Measurements from ENCODE around the gene CXorf38.

CXorf38 gene

DNA sequence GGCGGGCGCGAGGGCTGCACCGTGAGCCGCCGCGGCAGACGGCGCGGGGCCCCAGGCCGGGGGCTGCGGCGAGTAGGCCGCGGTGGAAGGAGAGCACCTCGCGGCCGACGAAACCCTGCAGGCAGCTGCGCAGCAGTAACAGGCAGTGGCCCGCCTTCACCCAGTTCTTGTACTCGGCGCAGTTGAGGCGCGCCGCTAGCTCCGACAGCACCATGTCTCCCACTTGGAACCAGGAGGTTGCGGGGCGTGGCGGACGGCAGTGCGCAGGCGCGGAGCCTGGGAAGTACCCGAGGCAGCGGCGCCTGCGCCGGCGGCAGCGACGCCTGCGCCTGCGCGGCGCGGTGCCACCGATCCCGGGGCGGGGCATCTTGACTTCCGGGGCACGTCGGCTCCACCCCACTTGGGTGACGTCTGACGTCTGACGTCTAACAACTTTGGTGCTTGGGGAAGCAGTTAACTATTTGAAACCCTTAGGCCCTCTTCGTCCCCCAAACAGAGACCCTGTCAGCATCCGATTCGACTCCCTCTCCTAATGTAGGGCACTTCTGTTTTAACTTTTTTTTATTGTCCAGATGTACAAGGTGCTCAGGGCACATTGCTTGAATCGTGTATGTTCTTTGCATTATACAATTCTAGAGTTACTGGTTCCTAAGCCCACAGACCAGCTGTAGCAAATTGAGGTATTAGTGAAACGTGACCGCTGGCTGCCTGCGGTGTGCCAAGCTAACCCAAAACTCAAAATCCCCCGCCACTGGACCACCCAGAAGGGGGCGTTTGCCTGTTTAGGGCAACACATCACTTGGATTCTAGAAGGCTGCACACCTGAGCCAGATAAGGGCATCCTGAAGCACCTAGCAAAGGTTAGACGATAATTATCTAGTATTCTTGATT, at the start of gene CXorf38:
TSS of gene CXorf38 (minus strand) at position 255 of the 891 bp plus-strand sequence. CDS start at position 214, 41 bp downstream.
- peak; percentile 84 for DNase-seq (ENCODE audit: low read depth)

DNA sequence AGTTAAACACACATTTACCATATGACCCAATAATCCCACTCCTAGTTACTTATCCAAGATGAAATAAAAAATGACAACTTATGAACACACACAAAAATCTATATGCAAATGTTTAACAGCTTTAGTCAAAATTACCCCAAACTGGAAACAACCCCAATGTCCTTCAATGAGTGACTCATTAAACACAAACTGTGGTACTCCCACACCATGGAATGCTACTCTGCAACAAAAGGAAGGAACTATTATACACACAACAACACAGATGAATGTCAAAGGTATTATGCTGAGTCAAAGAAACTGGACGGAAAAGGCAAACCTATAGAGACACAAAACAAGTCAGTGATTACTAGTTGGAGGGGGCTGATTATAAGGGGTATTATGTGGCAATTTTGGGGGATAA, 47.4 kb upstream of the CXorf38 start:
- no peak for DNase-seq (ENCODE audit: low read depth)

DNA sequence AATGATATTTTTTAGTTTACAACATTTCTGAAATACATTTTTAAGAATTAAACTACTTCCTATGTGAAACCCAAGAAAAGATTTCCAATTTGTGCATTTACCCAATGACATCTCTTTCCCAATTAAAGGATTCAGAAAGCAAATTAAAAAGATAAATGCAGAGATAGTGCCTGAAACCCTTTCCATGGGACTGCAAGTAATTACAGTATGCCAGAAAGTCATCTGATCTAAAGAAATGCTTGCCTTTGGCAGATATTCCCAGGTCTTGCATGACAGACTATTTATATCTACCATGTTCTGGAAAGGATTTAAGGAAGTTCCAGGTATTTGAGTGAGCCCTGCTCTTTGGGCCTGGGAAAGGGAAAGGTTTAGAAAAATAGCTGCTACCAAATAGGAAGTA, 41.6 kb upstream of the CXorf38 start:
- no peak for DNase-seq (ENCODE audit: low read depth)

DNA sequence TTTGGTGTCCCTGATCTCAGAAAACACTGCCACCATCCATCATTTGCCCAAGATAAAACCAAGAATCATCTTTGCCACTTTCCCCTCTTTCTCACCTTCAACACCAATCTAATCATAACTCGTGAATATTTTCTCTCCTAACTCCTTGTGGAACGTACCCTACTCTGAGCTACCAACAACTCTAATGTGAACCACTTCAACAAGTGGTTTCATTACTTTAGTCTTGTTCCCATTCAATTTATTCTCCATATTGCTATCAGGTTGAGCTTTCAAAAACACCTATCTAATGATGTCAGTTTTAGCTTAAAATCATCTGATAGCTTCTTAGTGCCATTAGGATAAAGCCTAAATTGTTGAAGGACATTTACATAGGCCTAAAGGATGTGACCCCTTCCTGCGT, 39.8 kb upstream of the CXorf38 start:
- DNase-seq (ENCODE audit: low read depth) = no peak

- DNase-seq (ENCODE audit: low read depth) = no peak
Measured at GRCh38 chrX:40685362-40685918, 38.1 kb upstream of the CXorf38 start.

DNA sequence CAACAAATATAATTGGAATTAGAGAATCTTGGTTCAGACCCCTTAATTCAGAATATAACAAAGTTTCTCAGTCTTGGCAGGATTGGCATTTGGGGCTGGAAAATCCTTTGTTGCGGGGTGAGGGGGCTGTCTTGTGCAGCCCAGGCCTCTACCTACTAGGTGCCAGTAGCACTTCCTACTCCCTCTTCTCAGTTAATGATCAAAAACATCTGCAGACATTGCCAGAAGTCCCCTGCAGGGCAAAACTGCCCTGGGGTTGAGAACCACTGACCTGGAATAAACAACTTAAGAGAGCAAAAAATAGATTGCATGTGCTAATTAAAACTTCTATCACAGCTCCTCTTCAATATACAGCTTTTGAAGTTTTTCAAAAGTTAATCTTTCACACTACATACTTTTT, 36.7 kb upstream of the CXorf38 start:
- DNase-seq (ENCODE audit: low read depth) = no peak

DNA sequence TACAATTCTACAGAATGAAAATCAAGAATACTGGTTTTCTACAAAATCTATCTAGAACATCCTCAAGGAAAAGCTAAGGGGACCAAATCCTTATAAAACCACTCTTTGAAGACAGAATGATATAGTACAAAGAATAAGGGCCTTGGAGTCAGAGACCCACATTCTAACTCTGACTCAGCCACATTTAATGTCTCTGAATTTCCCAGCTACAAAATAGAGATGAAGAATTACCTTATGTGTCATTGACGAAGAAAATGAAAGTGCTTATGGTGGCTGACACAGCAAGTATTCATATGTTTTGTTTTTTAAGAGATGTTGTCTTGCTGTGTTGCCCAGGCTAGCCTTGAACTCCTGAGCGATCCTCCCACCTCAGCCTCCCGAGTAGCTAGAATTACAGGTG, 35.9 kb upstream of the CXorf38 start:
- no peak for DNase-seq (ENCODE audit: low read depth)

- DNase-seq (ENCODE audit: low read depth) = no peak
Measured at GRCh38 chrX:40671126-40671525, 23.8 kb upstream of the CXorf38 start.

- no peak for DNase-seq (ENCODE audit: low read depth)
Measured at GRCh38 chrX:40663880-40664630, 16.7 kb upstream of the CXorf38 start.

GRCh38 chrX:40663078-40663740, 15.8 kb upstream of the CXorf38 start:
- DNase-seq (ENCODE audit: low read depth) = no peak

DNA sequence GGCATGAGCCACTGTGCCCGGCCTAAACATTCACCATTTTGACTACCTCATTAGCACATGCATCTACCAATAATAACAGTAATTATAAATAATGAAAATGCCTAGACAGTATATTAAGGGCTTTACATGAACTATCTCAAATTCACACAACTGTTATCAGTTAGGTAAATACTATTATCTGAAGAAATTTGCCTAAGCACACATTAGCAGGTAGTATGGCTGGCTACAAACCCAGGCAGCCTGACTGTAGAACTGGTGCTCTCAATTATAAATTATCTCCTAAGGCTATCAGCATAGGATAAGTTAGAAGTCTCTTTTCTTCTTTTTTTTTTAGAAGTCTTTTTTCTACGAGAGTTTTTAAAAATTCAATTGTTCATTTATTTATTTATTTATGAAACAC, 14.1 kb upstream of the CXorf38 start:
- DNase-seq (ENCODE audit: low read depth) = no peak

DNA sequence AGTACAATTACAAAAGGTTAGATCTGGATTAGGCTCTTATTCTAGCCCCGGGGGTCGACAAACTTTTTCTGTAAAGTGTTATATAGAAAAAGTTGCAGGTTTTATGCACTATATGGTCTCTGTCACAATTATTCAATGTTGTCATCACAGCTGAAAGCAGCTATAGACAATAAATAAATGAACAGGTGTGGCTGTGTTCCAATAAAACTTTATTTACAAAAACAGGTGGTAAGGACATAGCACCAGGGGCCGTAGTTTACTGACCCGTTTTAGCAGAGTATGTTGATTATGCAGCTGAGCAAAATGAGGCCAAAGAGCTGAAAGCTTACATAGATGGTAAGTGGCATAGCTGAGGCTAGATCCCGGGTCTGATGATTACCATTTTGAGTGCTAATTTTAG, 13.0 kb upstream of the CXorf38 start:
- DNase-seq (ENCODE audit: low read depth) = no peak

GRCh38 chrX:40653535-40653934, 6.2 kb upstream of the CXorf38 start:
- no peak for DNase-seq (ENCODE audit: low read depth)

GRCh38 chrX:40652664-40653063, 5.3 kb upstream of the CXorf38 start:
- DNase-seq (ENCODE audit: low read depth) = no peak

DNA sequence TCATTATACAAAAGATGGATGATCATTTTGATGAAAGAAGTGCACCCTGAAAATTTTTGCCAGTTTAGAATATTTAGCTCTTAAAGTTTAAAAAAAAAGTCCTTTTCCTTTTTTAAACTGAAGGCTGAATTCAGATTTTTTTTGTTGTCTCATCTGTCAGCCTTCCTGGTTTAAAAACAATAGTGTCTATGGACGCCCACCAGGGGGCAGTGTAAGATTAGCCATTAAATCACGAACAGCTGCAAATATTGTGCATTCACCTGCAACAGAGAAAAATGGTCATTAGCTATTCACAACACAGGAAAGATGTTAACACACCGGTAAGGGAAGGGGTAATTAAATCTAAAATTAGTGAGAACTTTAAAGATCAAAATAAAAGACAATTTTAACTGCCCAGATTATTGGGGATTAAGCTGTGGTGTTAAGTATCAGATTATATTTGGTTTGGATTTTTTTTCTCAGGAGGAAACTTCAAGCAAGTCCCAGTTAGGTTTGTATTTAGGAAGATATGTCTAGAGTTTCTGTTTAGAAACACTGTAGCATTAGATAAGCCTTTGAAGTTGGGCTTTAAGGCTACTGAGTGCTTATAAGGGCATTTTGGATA, 4.4 kb upstream of the CXorf38 start:
- DNase-seq (ENCODE audit: low read depth) = peak; percentile 64

DNA sequence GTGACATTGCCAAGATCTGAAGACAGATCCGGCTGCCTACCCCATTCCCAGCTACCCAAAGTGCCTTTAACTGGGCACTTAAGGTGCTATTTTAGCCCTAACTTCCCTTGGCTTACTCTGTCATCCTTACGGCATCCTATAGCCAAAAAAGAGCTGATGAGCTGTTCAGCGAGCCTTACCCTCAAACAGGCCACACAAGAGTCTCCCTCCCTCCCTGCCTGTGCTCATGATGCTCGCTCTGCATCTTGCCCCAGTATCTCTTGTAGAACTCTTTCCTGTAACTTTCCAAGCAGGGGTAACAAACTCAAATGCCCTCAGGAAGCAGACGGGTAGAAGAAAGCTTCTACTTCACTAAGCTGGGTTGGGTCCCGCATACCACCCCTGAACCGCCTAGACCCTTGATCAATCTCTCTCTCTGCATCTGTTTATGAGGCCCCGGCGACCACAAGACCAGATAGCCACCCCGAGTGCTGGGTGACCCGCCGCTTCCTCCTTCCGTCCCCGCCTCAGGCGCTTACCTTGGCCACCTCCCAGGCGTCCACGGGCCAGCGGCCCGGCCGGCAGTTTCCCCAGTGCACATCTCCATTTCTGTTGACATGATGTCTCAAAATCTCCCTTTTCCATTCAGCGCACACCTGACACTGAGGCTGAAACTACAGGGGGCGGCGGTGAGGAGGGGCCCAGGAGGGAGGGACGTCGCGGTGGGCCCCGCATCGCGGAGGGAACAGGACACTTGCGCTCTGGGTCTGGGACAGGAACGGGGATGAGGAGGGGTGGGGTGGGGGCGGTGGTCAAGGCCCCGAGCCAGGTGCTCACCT, 663 bp downstream of the CXorf38 start:
- peak; percentile 3 for DNase-seq (ENCODE audit: low read depth)

DNA sequence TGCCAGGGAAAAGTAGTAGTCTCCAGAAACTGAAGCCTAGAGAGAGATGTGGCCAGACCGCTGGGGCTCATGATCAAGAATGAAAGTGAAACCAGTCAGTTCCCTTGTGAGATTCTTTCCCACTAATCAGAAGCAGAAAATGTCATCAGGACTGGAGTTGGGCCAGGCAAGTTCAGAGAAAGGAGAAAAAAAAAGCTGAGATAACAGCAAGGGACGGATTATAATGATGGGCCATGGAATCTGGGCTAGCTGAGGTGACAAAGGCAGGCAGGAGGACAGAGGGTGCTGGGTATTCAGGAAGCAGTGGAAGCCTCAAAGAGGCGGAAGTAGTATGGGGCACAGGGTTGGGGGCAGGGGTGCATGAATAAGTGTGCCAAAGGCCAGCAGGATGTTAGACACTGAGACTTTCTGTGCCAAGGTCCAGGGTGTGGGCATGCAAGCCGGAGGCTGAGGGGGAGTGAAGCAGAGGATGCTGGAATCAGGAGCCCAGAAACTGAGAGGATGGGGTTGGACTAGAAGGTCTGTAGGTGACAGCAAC, 2.5 kb downstream of the CXorf38 start:
- peak; percentile 9 for DNase-seq (ENCODE audit: low read depth)

GRCh38 chrX:40644176-40644575, 3.2 kb downstream of the CXorf38 start:
- no peak for DNase-seq (ENCODE audit: low read depth)

- DNase-seq (ENCODE audit: low read depth) = no peak
Measured at GRCh38 chrX:40637687-40638086, 9.7 kb downstream of the CXorf38 start.

DNA sequence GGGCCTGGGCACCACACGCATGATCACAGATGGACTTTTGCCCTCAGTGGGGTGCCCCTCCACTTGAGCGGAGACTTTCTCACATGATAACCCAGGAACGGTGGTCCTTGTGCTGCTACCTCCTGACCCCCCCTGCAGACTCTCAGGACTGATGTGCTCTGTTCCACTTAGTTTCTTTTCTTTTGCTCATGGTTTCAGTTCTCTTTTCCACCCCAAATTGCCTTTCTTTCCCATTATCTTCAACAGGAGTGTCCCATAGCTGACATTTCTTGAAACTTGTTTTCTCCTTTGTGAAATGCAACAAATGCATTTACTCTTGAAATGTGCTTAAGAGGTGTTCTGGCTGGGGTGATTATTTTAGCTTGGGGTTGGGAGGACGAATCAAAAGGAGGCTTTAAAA, 15.2 kb downstream of the CXorf38 start:
- DNase-seq (ENCODE audit: low read depth) = no peak

GRCh38 chrX:40628506-40628905, 18.9 kb downstream of the CXorf38 start:
- no peak for DNase-seq (ENCODE audit: low read depth)
